H1 (cell line): ENCODE data around the gene NIN. TPM values are rescaled to one million over a fixed set of nuclear protein-coding genes. Genes with fewer than 3 reads are reported as not detected.

Experiments used
- CTCF ChIA-PET: fragments of 300-600 bp; sonication (Branson Sonifier 250); formaldehyde crosslinking; loops from one replicate; lab custom pipeline; 2021; ENCODE audit not compliant: partially characterized antibody; lab: Charles Lee
- POLR2A ChIA-PET: fragments of 300-600 bp; sonication (Branson Sonifier 250); formaldehyde crosslinking; loops from one replicate; lab custom pipeline; 2021; ENCODE audit warnings: inconsistent platforms; ENCODE audit not compliant: partially characterized antibody; lab: Charles Lee
- DNase-seq, 2 experiments: peaks; one replicate each; pipeline versions ENCODE4 v3.0.0 to v3.0.0-alpha.2; 2010 to 2022; ENCODE audit warnings: low spot score in 2 of 2, low read depth in 1 of 2, mixed read lengths in 1 of 2
- FAIRE-seq: peaks from 2 replicates; lab custom pipeline; 2011; peaks lifted over from hg19 to GRCh38; lab: Jason Lieb, UNC
- H2AFZ ChIP-seq: 2 replicates; pipeline ENCODE4 v1.8.1; 2012; ENCODE audit warnings: low read length, inconsistent platforms
- H2AK5ac ChIP-seq: 2 replicates; pipeline ENCODE4 v1.6.1; 2013; ENCODE audit warnings: low read depth, low read length
- H2BK120ac ChIP-seq: replicated peaks from 2 replicates; pipeline ENCODE3; 2013; ENCODE audit warnings: low read depth, low read length, inconsistent platforms
- H2BK12ac ChIP-seq: 2 replicates; pipeline ENCODE4 v1.6.1; 2013; ENCODE audit warnings: low read depth, low read length
- H2BK15ac ChIP-seq: 2 replicates; pipeline ENCODE4 v1.6.1; 2013; ENCODE audit warnings: low read length
- H2BK20ac ChIP-seq: 2 replicates; pipeline ENCODE4 v1.6.1; 2013; ENCODE audit warnings: low read length
- H2BK5ac ChIP-seq: 2 replicates; pipeline ENCODE4 v1.6.1; 2013; ENCODE audit warnings: low read depth, low read length
- H3K14ac ChIP-seq: 2 replicates; pipeline ENCODE4 v1.6.1; 2013; ENCODE audit warnings: inconsistent platforms; ENCODE audit not compliant: insufficient read length
- H3K18ac ChIP-seq: 2 replicates; pipeline ENCODE4 v1.6.1; 2013; ENCODE audit warnings: low read length; ENCODE audit errors: extremely low read depth
- H3K23ac ChIP-seq: 2 replicates; pipeline ENCODE4 v1.6.1; 2013; ENCODE audit warnings: inconsistent platforms; ENCODE audit not compliant: insufficient read length
- H3K23me2 ChIP-seq: 2 replicates; pipeline ENCODE4 v1.6.1; 2013; ENCODE audit warnings: low read depth, low read length
- H3K27ac ChIP-seq: 2 replicates; pipeline ENCODE4 v1.6.1; 2011; ENCODE audit warnings: low read depth, low read length, inconsistent platforms
- H3K27me3 ChIP-seq, 4 experiments: replicated peaks in 1 of 4; 1 replicate in 1 of 4; 2 replicates in 3 of 4; pipeline versions ENCODE4 v1.6.1 to v1.8.1; 2011 to 2013; ENCODE audit warnings: low read length in 3 of 4, mild to moderate bottlenecking in 3 of 4, inconsistent platforms in 2 of 4, mixed read lengths in 2 of 4, moderate library complexity in 1 of 4; ENCODE audit not compliant: control insufficient read depth in 3 of 4, insufficient read depth in 3 of 4; ENCODE audit errors: extremely low read depth in 1 of 4
- H3K36me3 ChIP-seq, 4 experiments: 2 replicates each; pipeline versions ENCODE4 v1.6.1 to v1.8.1; 2011 to 2013; ENCODE audit warnings: mild to moderate bottlenecking in 4 of 4, low read length in 3 of 4, moderate library complexity in 2 of 4, control low read depth in 1 of 4, inconsistent platforms in 1 of 4; ENCODE audit not compliant: insufficient read depth in 4 of 4, control insufficient read depth in 2 of 4
- H3K4ac ChIP-seq: replicated peaks from 2 replicates; pipeline ENCODE3; 2013; ENCODE audit warnings: low read length, low read depth, mixed read lengths, inconsistent platforms; ENCODE audit not compliant: insufficient read length
- H3K4me1 ChIP-seq, 4 experiments: replicated peaks in 1 of 4; 1 replicate in 1 of 4; 2 replicates in 3 of 4; pipeline versions ENCODE4 v1.6.1 to v1.8.1; 2011 to 2013; ENCODE audit warnings: low read length in 3 of 4, inconsistent platforms in 2 of 4, mixed read lengths in 1 of 4; ENCODE audit not compliant: insufficient read depth in 4 of 4, control insufficient read depth in 3 of 4
- H3K4me2 ChIP-seq, 2 experiments: 2 replicates each; pipeline versions ENCODE4 v1.6.1 to v1.8.1; 2011 to 2013; ENCODE audit warnings: low read depth in 2 of 2, low read length in 2 of 2, control low read depth in 1 of 2, inconsistent platforms in 1 of 2, mild to moderate bottlenecking in 1 of 2; ENCODE audit not compliant: insufficient read depth in 1 of 2
- H3K4me3 ChIP-seq, 4 experiments: fragments of 200-600, 300-600 bp in 1 of 4; sonication (generic), shearing (Covaris generic), sonication (Bioruptor Twin) in 1 of 4; 2 replicates each; pipeline versions ENCODE4 v1.5.1 to v1.8.1; 2011 to 2016; ENCODE audit warnings: low read length in 4 of 4, low read depth in 3 of 4, control low read depth in 2 of 4, inconsistent platforms in 2 of 4, mild to moderate bottlenecking in 2 of 4, mixed read lengths in 1 of 4, moderate library complexity in 1 of 4; ENCODE audit not compliant: insufficient read depth in 2 of 4; ENCODE audit errors: extremely low read depth in 1 of 4
- H3K56ac ChIP-seq: replicated peaks from 2 replicates; pipeline ENCODE3; 2013; ENCODE audit warnings: low read depth, mild to moderate bottlenecking, mixed read lengths, low read length, inconsistent platforms; ENCODE audit not compliant: insufficient read length
- H3K79me1 ChIP-seq: 2 replicates; pipeline ENCODE4 v1.6.1; 2013; ENCODE audit warnings: low read depth, low read length, control low read depth
- H3K79me2 ChIP-seq, 2 experiments: 2 replicates each; pipeline versions ENCODE4 v1.6.1 to v1.8.1; 2012 to 2013; ENCODE audit warnings: low read length in 2 of 2, mild to moderate bottlenecking in 2 of 2, inconsistent platforms in 1 of 2; ENCODE audit not compliant: insufficient read depth in 2 of 2, control insufficient read depth in 1 of 2
- H3K9ac ChIP-seq, 4 experiments: replicated peaks in 1 of 4; 1 replicate in 1 of 4; 2 replicates in 3 of 4; pipeline versions ENCODE4 v1.6.1 to v1.8.1; 2011 to 2013; ENCODE audit warnings: low read depth in 3 of 4, low read length in 3 of 4, control low read depth in 2 of 4, mild to moderate bottlenecking in 2 of 4, moderate library complexity in 2 of 4, inconsistent platforms in 1 of 4; ENCODE audit errors: extremely low read depth in 1 of 4
- H3K9me3 ChIP-seq, 2 experiments: 2 replicates each; pipeline versions ENCODE4 v1.6.1 to v1.8.1; 2012 to 2013; ENCODE audit warnings: mild to moderate bottlenecking in 2 of 2, moderate library complexity in 2 of 2, control low read depth in 1 of 2, inconsistent platforms in 1 of 2, low read depth in 1 of 2, low read length in 1 of 2, mixed read lengths in 1 of 2; ENCODE audit not compliant: insufficient read depth in 2 of 2
- H4K20me1 ChIP-seq, 2 experiments: replicated peaks in 1 of 2; 2 replicates each; pipeline versions ENCODE3 to v1.8.1; 2011 to 2013; ENCODE audit warnings: inconsistent platforms in 2 of 2, low read length in 2 of 2, mild to moderate bottlenecking in 1 of 2; ENCODE audit not compliant: insufficient read depth in 2 of 2, control insufficient read depth in 1 of 2
- H4K5ac ChIP-seq: 2 replicates; pipeline ENCODE4 v1.6.1; 2013; ENCODE audit warnings: low read length, low read depth, mixed read lengths, inconsistent platforms; ENCODE audit not compliant: insufficient read length
- H4K8ac ChIP-seq: 2 replicates; pipeline ENCODE4 v1.8.0; 2013; ENCODE audit warnings: mild to moderate bottlenecking, moderate library complexity, low read length, inconsistent platforms; ENCODE audit not compliant: insufficient read depth; ENCODE audit errors: extremely low read depth
- H4K91ac ChIP-seq: replicated peaks from 2 replicates; pipeline ENCODE3; 2013; ENCODE audit warnings: low read length, mixed read lengths, inconsistent platforms; ENCODE audit not compliant: insufficient read length
- EZH2 ChIP-seq: fragments of 200-600 bp; sonication (generic); IDR thresholded peaks from 2 replicates; pipeline ENCODE4 v1.7.1; 2012; ENCODE audit warnings: low read depth, mild to moderate bottlenecking, moderate library complexity, low read length, inconsistent platforms; ENCODE audit not compliant: severe bottlenecking
- MAFK ChIP-seq: IDR thresholded peaks from 2 replicates; pipeline ENCODE4 v1.6.1; 2012; ENCODE audit warnings: low read depth, mild to moderate bottlenecking, improper control_type of control experiment, low read length
- PHF8 ChIP-seq: fragments of 200-600 bp; sonication (generic); conservative IDR thresholded peaks from 2 replicates; pipeline ENCODE4 v1.7.1; 2012; ENCODE audit warnings: low read depth, mild to moderate bottlenecking, inconsistent platforms, low read length, moderate library complexity
- POU5F1 ChIP-seq: IDR thresholded peaks from 2 replicates; pipeline ENCODE4 v1.6.1; 2011; ENCODE audit warnings: low read depth, mild to moderate bottlenecking, low read length, moderate library complexity
- RBBP5 ChIP-seq: IDR thresholded peaks from 2 replicates; pipeline ENCODE4 v1.7.1; 2012; ENCODE audit warnings: low read depth, mild to moderate bottlenecking, inconsistent platforms, low read length, moderate library complexity, borderline replicate concordance
- RNF2 ChIP-seq: fragments of 200-900, 300-1000 bp; sonication (generic); IDR thresholded peaks from 2 replicates; pipeline ENCODE4 v1.7.1; 2016; ENCODE audit warnings: borderline replicate concordance, low read depth, mild to moderate bottlenecking, antibody characterized with exemption, low read length; ENCODE audit not compliant: poor library complexity, severe bottlenecking; ENCODE audit errors: missing control alignments
- TBP ChIP-seq: IDR thresholded peaks from 2 replicates; pipeline ENCODE4 v1.6.1; 2011; ENCODE audit warnings: low read depth, low read length, improper control_type of control experiment
- YY1 ChIP-seq: IDR thresholded peaks from 2 replicates; pipeline ENCODE4 v1.6.1; 2011; ENCODE audit warnings: low read depth, mild to moderate bottlenecking, low read length
- WGBS, 2 experiments: shearing (Covaris generic) in 1 of 2; methylation state at CpG; one replicate each; pipeline versions ENCODE4 v1.1.6 to v1.1.7; 2013 to 2015; ENCODE audit warnings: low lambda C conversion rate in 2 of 2, mixed read lengths in 2 of 2, inconsistent platforms in 1 of 2, low coverage in 1 of 2, missing lambda C conversion rate in 1 of 2; ENCODE audit not compliant: insufficient replicate concordance in 2 of 2, insufficient coverage in 1 of 2, insufficient read length in 1 of 2; ENCODE audit errors: extremely low coverage in 1 of 2, missing lambda C conversion rate in 1 of 2; 5-methylcytosine and 5-hydroxymethylcytosine counted together
- polyA plus RNA-seq, 7 experiments: library from polyadenylated mRNA; depleted of rRNA in 3 of 7; stranded (reverse) in 5 of 7; unstranded in 2 of 7; fragments of >200 nt in 5 of 7; fragments of 200-250 nt in 2 of 7; gene quantifications; 1 replicate in 5 of 7; 2 replicates in 1 of 7; 4 replicates in 1 of 7; pipeline versions ENCODE4 v1.2.1 to v1.2.3, GENCODE V29; 2011 to 2013; ENCODE audit warnings: missing spikeins in 2 of 7, mixed read lengths in 2 of 7
- total RNA-seq: library from RNA; stranded (reverse); fragmentation: NEBNext Ultra II Directional; extraction: Animal tissue kit (Norgen Biotek cat#: 25700); gene quantifications from 2 replicates; pipeline ENCODE4 v1.2.1, GENCODE V29; 2021
- TF ChIP-seq, protein P1 (sequence below): IDR thresholded peaks from 2 replicates; pipeline ENCODE4 v1.6.1; 2012; ENCODE audit warnings: low read length, inconsistent platforms
- TF ChIP-seq, protein P2 (sequence below): IDR thresholded peaks from 2 replicates; pipeline ENCODE4 v1.6.1; 2012; ENCODE audit warnings: inconsistent platforms
- TF ChIP-seq, protein P3 (sequence below): IDR thresholded peaks from 2 replicates; pipeline ENCODE4 v1.6.1; 2011; ENCODE audit warnings: low read depth, mild to moderate bottlenecking, low read length; ENCODE audit not compliant: insufficient read depth

NIN gene
- total and polyA plus RNA-seq, 2 of the 8 experiments (the other 6 are each of a cell fraction or from before 2014, with no cell fraction given), result 3.2 to 21.3 TPM

DNA sequence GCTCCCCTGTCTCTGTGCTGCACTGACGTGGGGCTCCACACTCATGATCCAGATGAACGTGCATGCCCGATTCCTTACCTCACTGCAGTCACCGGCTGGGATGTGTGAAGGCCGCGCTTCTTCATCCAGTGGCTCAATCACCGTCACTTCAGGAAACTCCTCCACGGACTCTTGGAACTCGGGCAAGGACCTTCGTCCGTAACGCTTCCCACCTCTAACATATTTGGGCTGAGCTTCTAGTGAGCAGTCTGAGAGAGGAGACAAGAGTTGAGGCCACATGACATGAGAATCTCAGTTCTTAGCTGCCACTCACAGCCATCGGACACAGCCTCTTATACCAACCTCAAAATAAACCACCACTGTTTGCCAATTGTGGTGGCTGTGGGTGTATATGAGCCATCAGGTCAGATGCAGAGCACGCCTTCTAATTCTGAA, 38.3 kb downstream of the NIN start:
- Histone ChIP-seq H3K27me3 (no peaks in the 10 kb centered on the region), H3K56ac (no peak overlapping the region), H3K4me2 (no peak overlapping the region), H2BK15ac (no peak overlapping the region), H3K79me1 (no peaks in the 10 kb centered on the region), H4K20me1 (peaks cover 0 to 2% of the 10 kb centered on the region in 2 experiments), H3K14ac (no peak overlapping the region), H3K18ac (no peak overlapping the region), H2BK12ac (no peak overlapping the region), H3K9ac (no peak overlapping the region), H3K36me3 (peaks cover 0 to 4% (median 0%) of the 10 kb centered on the region in 4 experiments; a peak in 3 of 8 replicates), H2BK20ac (no peak overlapping the region), H4K91ac (no peak overlapping the region), H2AFZ (no peak overlapping the region), H3K4ac (no peak overlapping the region), H4K8ac (no peak overlapping the region), H3K23me2 (no peaks in the 10 kb centered on the region; the same call in 1 of the 2 replicates), H3K4me1 (no peaks in the 10 kb centered on the region), H2BK120ac (no peak overlapping the region), H2AK5ac (no peak overlapping the region), H3K79me2 (no peaks in the 10 kb centered on the region), H3K4me3 (no peak overlapping the region), H3K27ac (no peak overlapping the region), H3K23ac (no peak overlapping the region), H4K5ac (no peak overlapping the region), H2BK5ac (no peak overlapping the region), H3K9me3 (no peaks in the 10 kb centered on the region)
- 90% methylated on average over 14 of the region's 14 CpGs; no CpG with 5 or more reads in 1 of the 2 experiments for WGBS, 2 experiments
- FAIRE-seq (no peak), DNase-seq (no peak)
- CTCF ChIA-PET, result interaction anchor here (0.6 to 4.1 kb wide), 6 partner anchors 13 to 348 kb away, joined by 3 to 20 read pairs (median 3); no protein-coding TSS in a partner anchor
- POLR2A ChIA-PET, result no interaction called here
- TF ChIP-seq YY1 (no peak), RNF2 (no peak), RBBP5 (no peak), POU5F1 (no peak), MAFK (no peak), EZH2 (no peak), TBP (no peak), PHF8 (no peak)
- TF ChIP-seq, protein P1, sequence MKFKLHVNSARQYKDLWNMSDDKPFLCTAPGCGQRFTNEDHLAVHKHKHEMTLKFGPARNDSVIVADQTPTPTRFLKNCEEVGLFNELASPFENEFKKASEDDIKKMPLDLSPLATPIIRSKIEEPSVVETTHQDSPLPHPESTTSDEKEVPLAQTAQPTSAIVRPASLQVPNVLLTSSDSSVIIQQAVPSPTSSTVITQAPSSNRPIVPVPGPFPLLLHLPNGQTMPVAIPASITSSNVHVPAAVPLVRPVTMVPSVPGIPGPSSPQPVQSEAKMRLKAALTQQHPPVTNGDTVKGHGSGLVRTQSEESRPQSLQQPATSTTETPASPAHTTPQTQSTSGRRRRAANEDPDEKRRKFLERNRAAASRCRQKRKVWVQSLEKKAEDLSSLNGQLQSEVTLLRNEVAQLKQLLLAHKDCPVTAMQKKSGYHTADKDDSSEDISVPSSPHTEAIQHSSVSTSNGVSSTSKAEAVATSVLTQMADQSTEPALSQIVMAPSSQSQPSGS, result no peak
- TF ChIP-seq, protein P2, sequence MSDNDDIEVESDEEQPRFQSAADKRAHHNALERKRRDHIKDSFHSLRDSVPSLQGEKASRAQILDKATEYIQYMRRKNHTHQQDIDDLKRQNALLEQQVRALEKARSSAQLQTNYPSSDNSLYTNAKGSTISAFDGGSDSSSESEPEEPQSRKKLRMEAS, result no peak
- TF ChIP-seq, protein P3, sequence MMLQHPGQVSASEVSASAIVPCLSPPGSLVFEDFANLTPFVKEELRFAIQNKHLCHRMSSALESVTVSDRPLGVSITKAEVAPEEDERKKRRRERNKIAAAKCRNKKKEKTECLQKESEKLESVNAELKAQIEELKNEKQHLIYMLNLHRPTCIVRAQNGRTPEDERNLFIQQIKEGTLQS, result no peak
